ENCODE results near the gene RAB8A. TPM values are rescaled to one million over a fixed set of nuclear protein-coding genes. Genes with fewer than 3 reads are reported as not detected.
"Not testable (repeated sequence)": the region's sequence is repeated elsewhere in the genome, so short reads cannot be mapped to it uniquely, and the experiment has no call there.

Gene RAB8A
- total RNA-seq, 2 donors from 2014 or later = 95.9 to 99.2 TPM

DNA sequence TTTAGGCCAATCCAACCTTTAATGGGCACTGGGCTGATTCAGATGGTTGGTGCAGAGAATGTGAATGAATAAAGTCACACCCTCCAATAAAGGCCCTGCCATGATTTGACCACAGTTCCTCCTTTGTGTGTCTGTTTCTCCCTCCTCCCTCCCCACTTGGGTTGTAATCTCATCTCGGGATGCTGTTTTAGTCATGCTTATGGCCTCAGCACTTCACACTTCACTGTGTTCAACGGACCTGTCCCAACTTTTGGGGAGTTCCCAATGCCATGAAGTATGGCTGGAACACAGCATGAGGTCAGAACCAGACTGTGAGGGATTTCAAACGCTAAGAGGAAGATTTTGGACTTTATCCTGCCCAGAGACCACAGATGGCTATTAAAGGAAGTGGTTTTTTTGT is 5.6 kb upstream of the RAB8A start:
- Mint-ChIP-seq H3K36me3 (ENCODE audit: insufficient read depth in 2 of 2) (peaks cover 5 to 16% of the 10 kb centered on the region in 2 donors), H3K27me3 (ENCODE audit: low read depth) (no peaks in the 10 kb centered on the region), H3K4me3 (no peak overlapping the region), H3K9me3 (no peaks in the 10 kb centered on the region), H3K27ac (no peak overlapping the region), H3K4me1 (ENCODE audit: low read depth) (peaks cover 7% of the 10 kb centered on the region)
- ATAC-seq (replicated peaks in 1 of 2) (peak; percentile 23 to 60), DNase-seq (no peak)

DNA sequence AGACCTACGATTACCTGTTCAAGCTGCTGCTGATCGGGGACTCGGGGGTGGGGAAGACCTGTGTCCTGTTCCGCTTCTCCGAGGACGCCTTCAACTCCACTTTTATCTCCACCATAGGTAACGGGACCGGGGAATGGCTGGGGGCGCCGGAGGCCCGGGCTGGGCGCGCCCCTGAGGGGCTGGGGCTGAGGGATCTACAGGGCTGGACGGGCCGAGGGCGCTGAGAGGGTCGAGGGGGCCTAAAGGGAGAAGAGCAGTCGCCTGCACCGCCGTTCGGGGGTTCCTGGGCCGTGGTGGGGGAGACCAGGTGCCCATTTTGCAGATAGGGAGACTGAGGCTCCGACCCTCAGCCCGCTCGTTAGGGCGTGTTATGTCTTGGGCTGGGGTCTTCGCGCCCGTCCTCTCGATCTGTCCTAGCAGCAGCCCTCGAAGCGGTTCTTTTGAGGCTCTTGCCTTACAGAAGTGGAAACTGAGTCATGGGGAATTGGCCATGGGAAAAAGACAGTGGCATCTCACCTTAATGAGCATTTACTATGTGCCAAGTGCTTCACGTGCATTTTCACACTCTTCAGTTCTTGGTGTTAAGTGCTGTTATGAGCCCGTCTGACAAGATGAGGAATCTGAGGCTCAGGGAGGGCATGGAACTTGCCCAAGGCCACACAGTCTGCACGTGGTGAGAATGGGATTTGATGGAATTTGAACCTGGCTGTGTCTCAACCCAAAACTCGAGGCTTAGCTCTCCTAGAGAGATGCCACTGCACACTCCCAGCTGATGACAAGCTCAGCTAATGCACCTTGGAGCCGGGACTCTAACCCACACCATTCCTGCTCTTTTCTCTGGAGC is 442 bp downstream of the RAB8A start:
- peak overlapping the region; percentile 93 for H3K27ac Mint-ChIP-seq
- ATAC-seq (replicated peaks in 1 of 2) (no peak), DNase-seq (no peak)
- no peaks in the 10 kb centered on the region for H3K9me3 Mint-ChIP-seq
- no peaks in the 10 kb centered on the region for H3K27me3 Mint-ChIP-seq (ENCODE audit: low read depth)
- H3K36me3 Mint-ChIP-seq (ENCODE audit: insufficient read depth in 2 of 2) = peaks cover 2% of the 10 kb centered on the region in 2 donors
- H3K4me3 Mint-ChIP-seq = peak overlapping the region; percentile 97 to 98
- H3K4me1 Mint-ChIP-seq (ENCODE audit: low read depth) = peaks cover 51% of the 10 kb centered on the region

DNA sequence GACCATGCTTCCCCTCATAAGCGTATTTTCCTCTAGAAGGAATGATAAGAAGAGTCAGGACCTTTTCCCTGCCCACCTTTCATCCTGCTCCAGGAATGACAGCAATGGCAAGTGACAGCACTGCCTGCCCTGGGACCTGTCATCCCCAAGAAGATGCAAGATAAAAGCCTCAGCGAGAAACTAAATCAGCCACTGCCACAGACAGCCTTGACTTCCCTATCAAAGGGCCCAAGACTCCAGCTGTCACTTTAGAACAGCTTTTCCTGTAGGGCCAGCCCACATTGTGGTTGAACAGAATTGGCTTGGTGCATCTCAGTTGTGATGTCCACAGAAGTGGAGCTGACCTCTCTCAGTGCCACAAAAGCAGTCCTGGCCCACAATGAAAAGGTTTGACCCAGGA is 1.1 kb downstream of the RAB8A start:
- peaks cover 58% of the 10 kb centered on the region for H3K4me1 Mint-ChIP-seq (ENCODE audit: low read depth)
- peak overlapping the region; percentile 97 to 98 for H3K4me3 Mint-ChIP-seq
- no peaks in the 10 kb centered on the region for H3K27me3 Mint-ChIP-seq (ENCODE audit: low read depth)
- ATAC-seq (replicated peaks in 1 of 2) (no peak), DNase-seq (no peak)
- peaks cover 3 to 4% of the 10 kb centered on the region in 2 donors for H3K36me3 Mint-ChIP-seq (ENCODE audit: insufficient read depth in 2 of 2)
- peak overlapping the region; percentile 93 for H3K27ac Mint-ChIP-seq
- H3K9me3 Mint-ChIP-seq = no peaks in the 10 kb centered on the region

DNA sequence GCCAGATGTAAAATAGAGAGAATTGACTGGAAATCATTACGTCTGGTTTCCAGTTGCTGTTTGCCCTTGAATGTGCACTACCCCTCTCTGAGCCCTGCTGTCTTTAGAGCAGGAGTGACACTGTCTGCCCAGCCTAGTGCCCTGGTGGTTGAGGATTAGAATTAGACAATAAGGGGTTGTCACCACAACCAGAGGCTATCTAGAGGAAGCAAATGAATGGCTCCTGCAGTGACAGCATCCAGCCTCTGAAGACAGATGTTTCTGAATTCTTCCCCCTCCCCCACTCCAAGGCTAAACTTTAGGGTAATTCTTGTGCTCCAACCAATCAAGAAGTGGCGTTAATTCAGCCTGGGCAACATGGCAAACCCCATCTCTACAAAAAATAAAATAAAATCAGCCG is 2.0 kb downstream of the RAB8A start:
- peak overlapping the region; percentile 50 for H3K27ac Mint-ChIP-seq
- H3K27me3 Mint-ChIP-seq (ENCODE audit: low read depth) = no peaks in the 10 kb centered on the region
- H3K36me3 Mint-ChIP-seq (ENCODE audit: insufficient read depth in 2 of 2) = peaks cover 6 to 11% of the 10 kb centered on the region in 2 donors
- no peaks in the 10 kb centered on the region for H3K9me3 Mint-ChIP-seq
- ATAC-seq (replicated peaks in 1 of 2) (no peak), DNase-seq (no peak)
- peaks cover 67% of the 10 kb centered on the region for H3K4me1 Mint-ChIP-seq (ENCODE audit: low read depth)
- peak overlapping the region; percentile 63 to 65 for H3K4me3 Mint-ChIP-seq

DNA sequence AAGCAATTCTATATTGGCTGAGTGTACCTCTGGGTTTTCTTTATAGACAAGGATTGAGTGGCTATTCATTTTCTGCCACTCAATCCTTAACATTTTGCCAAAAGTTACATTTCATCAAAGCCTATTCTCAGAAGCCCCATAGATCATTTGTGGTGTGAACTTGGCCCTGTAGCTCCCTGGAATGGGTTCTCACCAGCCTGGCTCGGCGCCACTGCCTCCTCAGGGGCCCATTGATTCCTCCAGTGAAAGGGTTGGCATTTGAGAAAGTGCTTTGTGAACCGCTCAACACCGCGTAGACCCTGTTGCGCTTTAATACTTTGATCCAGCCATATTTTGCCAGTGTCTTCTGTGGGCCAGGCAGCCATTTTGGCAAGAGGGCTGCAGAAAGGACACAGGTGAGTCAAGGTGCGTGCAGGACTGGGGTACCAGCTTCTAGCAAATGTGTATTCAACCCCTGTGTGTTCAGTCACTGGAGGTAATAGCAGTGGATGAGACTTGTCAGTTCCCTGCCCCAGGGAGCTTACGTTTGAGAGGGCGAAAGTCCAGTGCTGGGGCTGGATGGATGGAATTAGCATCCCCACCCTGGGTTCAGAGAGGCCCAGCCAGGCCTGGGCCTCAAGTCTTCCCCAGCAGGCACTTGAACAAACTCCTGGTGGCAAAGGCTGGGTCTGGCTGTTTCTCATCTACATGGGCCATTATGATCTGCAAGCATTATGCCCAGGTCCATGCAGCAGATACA is 3.8 kb downstream of the RAB8A start:
- Mint-ChIP-seq H3K4me1 (ENCODE audit: low read depth) (peaks cover 85% of the 10 kb centered on the region), H3K27ac (peak overlapping the region; percentile 55), H3K4me3 (peak overlapping the region; percentile 4 to 45), H3K9me3 (no peaks in the 10 kb centered on the region), H3K27me3 (ENCODE audit: low read depth) (no peaks in the 10 kb centered on the region), H3K36me3 (ENCODE audit: insufficient read depth in 2 of 2) (peaks cover 10 to 23% of the 10 kb centered on the region in 2 donors)
- ATAC-seq (replicated peaks in 1 of 2) (no peak), DNase-seq (no peak)

DNA sequence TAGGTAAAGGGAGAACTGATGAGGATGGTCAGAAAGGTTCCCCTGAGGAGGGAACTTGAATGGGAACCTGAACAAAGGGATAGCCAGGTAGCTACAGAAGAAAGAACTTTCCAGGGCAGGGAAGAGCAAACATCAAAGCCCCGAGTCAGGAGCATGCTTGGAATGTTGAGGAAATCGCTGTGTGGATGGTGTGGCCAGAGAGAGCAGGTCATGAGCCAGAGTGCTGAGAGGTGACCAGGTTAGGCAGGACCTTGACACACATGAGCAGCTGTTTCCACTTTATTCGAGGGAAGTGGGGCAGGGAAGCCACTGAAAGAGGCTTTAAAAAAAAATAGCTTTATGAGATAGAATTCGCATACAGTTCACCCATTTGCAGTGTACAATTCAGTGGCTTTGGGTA is 4.4 kb downstream of the RAB8A start:
- DNase-seq (no peak), ATAC-seq (replicated peaks in 1 of 2) (no peak)
- Mint-ChIP-seq H3K36me3 (ENCODE audit: insufficient read depth in 2 of 2) (peaks cover 10 to 23% of the 10 kb centered on the region in 2 donors), H3K4me1 (ENCODE audit: low read depth) (peaks cover 87% of the 10 kb centered on the region), H3K4me3 (peak overlapping the region; percentile 4 to 45), H3K27me3 (ENCODE audit: low read depth) (no peaks in the 10 kb centered on the region), H3K27ac (peak overlapping the region; percentile 55), H3K9me3 (no peaks in the 10 kb centered on the region)

DNA sequence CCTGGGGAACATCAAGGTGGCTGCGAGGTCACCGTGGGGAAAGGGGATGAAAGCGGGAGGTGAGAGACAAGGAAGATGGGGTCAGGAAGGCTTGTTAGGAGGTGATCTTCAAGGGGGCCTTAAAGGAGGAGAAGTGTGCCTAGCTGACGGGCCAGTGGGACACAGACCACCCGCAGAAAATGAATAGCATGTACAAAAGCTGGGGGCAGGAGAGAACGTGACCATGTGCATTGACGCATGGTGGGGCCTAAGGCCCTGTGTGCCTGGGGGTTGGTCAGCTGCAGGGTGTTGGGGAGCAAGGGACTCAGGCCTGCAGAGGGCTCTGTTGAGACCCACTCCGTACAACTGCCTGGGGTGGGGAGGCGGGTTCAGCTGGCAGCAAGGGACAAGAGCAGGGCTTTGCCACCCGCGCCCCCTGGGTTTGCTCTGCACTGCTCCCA is 5.9 kb downstream of the RAB8A start:
- no peaks in the 10 kb centered on the region for H3K27me3 Mint-ChIP-seq (ENCODE audit: low read depth)
- H3K9me3 Mint-ChIP-seq = no peaks in the 10 kb centered on the region
- H3K4me1 Mint-ChIP-seq (ENCODE audit: low read depth) = peaks cover 80% of the 10 kb centered on the region
- peaks cover 8 to 26% of the 10 kb centered on the region in 2 donors for H3K36me3 Mint-ChIP-seq (ENCODE audit: insufficient read depth in 2 of 2)
- peak overlapping the region; percentile 63 to 88 for H3K4me3 Mint-ChIP-seq
- peak overlapping the region; percentile 44 for H3K27ac Mint-ChIP-seq
- ATAC-seq (replicated peaks in 1 of 2) = no peak
- DNase-seq = no peak

DNA sequence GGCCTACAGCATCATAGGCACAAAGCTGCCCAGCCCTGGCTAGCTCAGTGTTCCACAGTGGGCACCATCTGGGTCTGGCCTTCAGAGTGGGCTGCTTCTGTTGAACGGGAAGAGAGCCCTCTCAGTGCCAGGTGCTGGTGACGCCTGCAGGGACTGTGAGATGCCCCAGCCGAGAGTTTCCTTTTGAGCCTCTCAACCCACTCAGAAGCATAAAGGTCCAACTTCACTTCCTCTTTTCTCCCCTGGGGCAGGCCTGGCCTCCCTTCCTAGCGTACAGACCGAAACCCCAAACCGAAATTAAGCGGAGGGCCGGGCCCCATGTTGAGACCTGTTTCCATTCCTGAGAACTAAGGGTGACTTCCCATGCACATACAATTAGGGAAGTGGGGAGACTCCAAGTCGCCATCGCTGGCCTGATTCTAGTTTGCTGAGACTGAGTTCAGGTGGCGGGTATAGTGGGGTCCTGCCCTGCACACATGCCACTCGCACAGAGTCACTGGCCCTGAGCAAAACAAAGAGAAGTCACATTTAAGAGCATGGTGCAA is 6.9 kb downstream of the RAB8A start:
- ATAC-seq (replicated peaks in 1 of 2) (peak; percentile 81 to 82), DNase-seq (peak; percentile 65 to 68)
- H3K36me3 Mint-ChIP-seq (ENCODE audit: insufficient read depth in 2 of 2) = peaks cover 8 to 26% of the 10 kb centered on the region in 2 donors

DNA sequence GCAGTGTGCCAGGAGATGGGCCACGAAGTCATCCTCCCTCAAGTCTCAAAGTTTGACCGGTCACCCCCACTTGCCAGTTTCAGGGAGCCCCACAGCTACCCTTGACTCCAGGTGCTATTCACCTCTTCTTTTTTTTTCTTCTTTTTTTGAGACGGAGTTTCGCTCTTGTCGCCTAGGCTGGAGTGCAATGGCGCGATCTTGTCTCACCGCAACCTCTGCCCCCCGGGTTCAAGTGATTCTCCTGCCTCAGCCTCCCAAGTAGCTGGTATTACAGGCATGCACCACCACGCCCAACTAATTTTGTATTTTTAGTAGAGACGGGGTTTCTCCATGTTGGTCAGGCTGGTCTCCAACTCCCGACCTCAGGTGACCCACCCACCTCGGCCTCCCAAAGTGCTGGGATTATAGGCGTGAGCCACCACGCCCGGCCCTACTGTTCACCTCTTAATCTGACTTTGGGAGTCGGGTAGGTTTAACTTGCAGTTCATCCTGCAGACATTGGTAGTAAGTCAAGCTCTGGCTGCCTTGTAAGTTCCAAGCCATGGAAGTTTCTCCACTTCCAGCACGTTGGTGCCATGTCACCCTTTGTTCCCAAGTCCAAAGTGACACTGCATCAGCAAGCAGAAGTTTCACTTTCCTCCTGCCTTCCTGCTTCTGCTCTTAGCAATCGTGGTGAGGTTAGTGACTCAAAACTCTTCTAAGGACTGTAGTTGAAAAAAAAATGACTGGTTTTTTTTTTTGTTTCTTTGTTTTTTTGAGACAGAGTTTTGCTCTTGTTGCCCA is 7.6 kb downstream of the RAB8A start:
- peak overlapping the region; percentile 96 for H3K27ac Mint-ChIP-seq
- ATAC-seq (replicated peaks in 1 of 2) (peak; percentile 73 to 80), DNase-seq (peak; percentile 65 to 67)
- peak overlapping the region; percentile 63 to 88 for H3K4me3 Mint-ChIP-seq
- H3K36me3 Mint-ChIP-seq (ENCODE audit: insufficient read depth in 2 of 2) = peaks cover 10 to 28% of the 10 kb centered on the region in 2 donors
- H3K27me3 Mint-ChIP-seq (ENCODE audit: low read depth); H3K9me3 Mint-ChIP-seq: not testable (repeated sequence)
- peaks cover 65% of the 10 kb centered on the region for H3K4me1 Mint-ChIP-seq (ENCODE audit: low read depth)

More for the DNA sequence above, 6.9 kb downstream of the RAB8A start:
- peaks cover 71% of the 10 kb centered on the region for H3K4me1 Mint-ChIP-seq (ENCODE audit: low read depth)
- H3K4me3 Mint-ChIP-seq = peak overlapping the region; percentile 63 to 88
- H3K27ac Mint-ChIP-seq = peak overlapping the region; percentile 96
- no peaks in the 10 kb centered on the region for H3K27me3 Mint-ChIP-seq (ENCODE audit: low read depth)
- no peaks in the 10 kb centered on the region for H3K9me3 Mint-ChIP-seq

DNA sequence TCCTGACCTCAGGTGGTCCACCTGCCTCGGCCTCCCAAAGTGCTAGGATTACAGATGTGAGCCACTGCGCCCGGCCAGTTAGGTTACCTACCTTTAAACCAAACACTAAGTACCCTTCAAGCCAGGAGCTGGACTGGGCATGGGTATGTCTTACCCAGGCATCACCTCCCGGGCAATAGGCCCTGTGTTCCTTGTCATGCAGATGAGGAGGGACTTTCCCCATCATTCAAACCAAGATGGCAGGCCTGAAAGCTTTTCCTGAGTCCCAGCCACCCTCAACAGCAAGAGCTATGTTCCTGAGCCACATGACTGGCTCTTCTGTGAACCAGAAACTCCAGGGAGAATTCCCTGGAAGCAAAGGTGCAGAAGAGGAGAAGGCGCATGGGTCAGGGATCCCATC is 9.5 kb downstream of the RAB8A start:
- H3K36me3 Mint-ChIP-seq (ENCODE audit: insufficient read depth in 2 of 2) = peaks cover 10 to 29% of the 10 kb centered on the region in 2 donors
- no peak overlapping the region for H3K4me3 Mint-ChIP-seq
- H3K27ac Mint-ChIP-seq = no peak overlapping the region
- DNase-seq (no peak), ATAC-seq (replicated peaks in 1 of 2) (no peak)
- no peaks in the 10 kb centered on the region for H3K9me3 Mint-ChIP-seq
- H3K4me1 Mint-ChIP-seq (ENCODE audit: low read depth) = peaks cover 48% of the 10 kb centered on the region
- H3K27me3 Mint-ChIP-seq (ENCODE audit: low read depth) = no peaks in the 10 kb centered on the region

DNA sequence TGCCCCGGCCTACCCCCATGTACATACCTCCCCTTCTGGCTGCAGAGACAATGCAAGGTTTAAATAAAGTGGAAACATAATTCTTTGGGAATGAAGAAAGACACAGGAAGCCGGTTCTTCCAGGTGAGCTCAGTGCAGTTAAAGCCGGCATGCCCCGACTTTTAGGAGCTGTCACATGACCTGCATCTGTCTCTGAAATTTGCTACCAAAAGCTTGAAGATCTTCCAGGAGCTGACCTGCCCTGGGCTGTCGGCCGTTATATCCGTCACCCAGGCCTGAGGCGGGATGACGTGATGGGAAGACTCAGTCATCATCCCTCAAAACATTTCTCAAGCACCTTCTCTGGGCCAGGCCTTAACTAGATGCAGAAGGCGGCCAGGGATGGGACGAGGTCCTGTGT is 10.3 kb downstream of the RAB8A start:
- H3K36me3 Mint-ChIP-seq (ENCODE audit: insufficient read depth in 2 of 2) = peaks cover 10 to 29% of the 10 kb centered on the region in 2 donors
- H3K27ac Mint-ChIP-seq = no peak overlapping the region
- peaks cover 39% of the 10 kb centered on the region for H3K4me1 Mint-ChIP-seq (ENCODE audit: low read depth)
- no peaks in the 10 kb centered on the region for H3K9me3 Mint-ChIP-seq
- no peaks in the 10 kb centered on the region for H3K27me3 Mint-ChIP-seq (ENCODE audit: low read depth)
- H3K4me3 Mint-ChIP-seq = no peak overlapping the region
- no peak for DNase-seq
- ATAC-seq (replicated peaks in 1 of 2) = no peak

DNA sequence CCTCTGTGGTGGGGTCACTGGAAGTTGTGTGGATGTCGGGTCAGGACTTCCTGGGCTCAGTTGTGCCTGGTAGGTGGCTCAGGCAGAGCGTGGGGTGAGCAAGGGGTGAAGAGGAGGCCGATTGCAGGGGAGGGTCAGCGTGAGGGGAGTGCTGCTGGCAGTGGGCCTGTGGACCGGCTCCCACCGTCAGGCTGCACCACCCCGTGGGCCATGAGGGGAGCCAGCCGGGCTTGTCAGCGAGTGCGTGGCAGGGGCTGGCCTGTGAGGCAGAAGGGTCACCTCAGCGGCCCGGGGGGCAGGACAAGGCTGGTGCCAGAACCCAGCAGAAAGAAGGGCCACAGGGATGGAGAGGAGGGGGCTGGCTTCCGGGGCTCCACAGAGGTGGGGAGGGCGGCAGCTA is 13.3 kb downstream of the RAB8A start:
- no peaks in the 10 kb centered on the region for H3K9me3 Mint-ChIP-seq
- ATAC-seq (replicated peaks in 1 of 2) (no peak), DNase-seq (no peak)
- H3K36me3 Mint-ChIP-seq (ENCODE audit: insufficient read depth in 2 of 2) = peaks cover 7 to 21% of the 10 kb centered on the region in 2 donors
- H3K4me3 Mint-ChIP-seq = no peak overlapping the region
- H3K27ac Mint-ChIP-seq = no peak overlapping the region
- H3K27me3 Mint-ChIP-seq (ENCODE audit: low read depth) = no peaks in the 10 kb centered on the region
- H3K4me1 Mint-ChIP-seq (ENCODE audit: low read depth) = peaks cover 10% of the 10 kb centered on the region

Data from activated T-cell treated with anti-CD3 and anti-CD28 coated beads, Interleukin-2, amount 50 U/mL, for 72 hours (primary cell).